MM.1S (cell line): ENCODE measurements around the gene ANHX.

ENCODE experiments used
- EZH2 ChIP-seq: fragments of 300-600 bp; sonication (generic); optimal IDR thresholded peaks from 2 replicates; pipeline ENCODE3; 2017; ENCODE audit warnings: low read depth, mild to moderate bottlenecking, antibody characterized with exemption, low read length, mixed read lengths
- TF ChIP-seq, protein P1 (sequence below): fragments of 300-600 bp; sonication (generic); IDR thresholded peaks from 2 replicates; pipeline ENCODE4 v1.5.1; 2016; ENCODE audit warnings: antibody characterized with exemption, low read length, mixed read lengths

- TF ChIP-seq, protein P1, sequence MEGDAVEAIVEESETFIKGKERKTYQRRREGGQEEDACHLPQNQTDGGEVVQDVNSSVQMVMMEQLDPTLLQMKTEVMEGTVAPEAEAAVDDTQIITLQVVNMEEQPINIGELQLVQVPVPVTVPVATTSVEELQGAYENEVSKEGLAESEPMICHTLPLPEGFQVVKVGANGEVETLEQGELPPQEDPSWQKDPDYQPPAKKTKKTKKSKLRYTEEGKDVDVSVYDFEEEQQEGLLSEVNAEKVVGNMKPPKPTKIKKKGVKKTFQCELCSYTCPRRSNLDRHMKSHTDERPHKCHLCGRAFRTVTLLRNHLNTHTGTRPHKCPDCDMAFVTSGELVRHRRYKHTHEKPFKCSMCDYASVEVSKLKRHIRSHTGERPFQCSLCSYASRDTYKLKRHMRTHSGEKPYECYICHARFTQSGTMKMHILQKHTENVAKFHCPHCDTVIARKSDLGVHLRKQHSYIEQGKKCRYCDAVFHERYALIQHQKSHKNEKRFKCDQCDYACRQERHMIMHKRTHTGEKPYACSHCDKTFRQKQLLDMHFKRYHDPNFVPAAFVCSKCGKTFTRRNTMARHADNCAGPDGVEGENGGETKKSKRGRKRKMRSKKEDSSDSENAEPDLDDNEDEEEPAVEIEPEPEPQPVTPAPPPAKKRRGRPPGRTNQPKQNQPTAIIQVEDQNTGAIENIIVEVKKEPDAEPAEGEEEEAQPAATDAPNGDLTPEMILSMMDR = no peak
- no peak for TF ChIP-seq EZH2
Measured at GRCh38 chr12:133221241-133221640, 14.4 kb downstream of the ANHX start.
